ENCODE data around the gene ACVR1B.

Gene ACVR1B

DNA sequence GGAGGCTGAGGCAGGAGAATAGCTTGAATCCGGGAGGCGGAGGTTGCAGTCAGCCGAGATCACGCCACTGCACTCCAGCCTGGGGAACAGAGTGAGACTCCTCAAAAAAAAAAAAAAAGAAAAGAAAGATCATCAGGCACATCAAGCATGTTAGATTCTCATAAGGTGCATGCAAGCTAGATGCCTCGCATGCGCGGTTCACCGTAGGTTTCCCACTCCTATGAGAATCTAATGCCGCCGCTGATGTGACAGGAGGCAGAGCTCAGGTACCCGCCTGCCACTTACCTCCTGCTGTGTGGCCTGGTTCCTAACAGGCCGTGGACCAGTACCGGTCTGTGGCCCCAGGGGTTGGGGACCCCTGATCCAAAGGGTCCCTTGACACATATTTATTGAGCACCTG is 7.0 kb downstream of the ACVR1B start:
- H3K27ac Mint-ChIP-seq, result no peak overlapping the region
- DNase-seq, result no peak
- CTCF ChIA-PET, result interaction anchor here (0.6 to 1.3 kb wide), 4 partner anchors 12 to 1000 kb away, joined by 3 read pairs; no protein-coding TSS in a partner anchor
- peaks cover 2% of the 10 kb centered on the region for H3K36me3 Mint-ChIP-seq
- H3K4me3 Mint-ChIP-seq, result no peak overlapping the region
- H3K4me1 Mint-ChIP-seq, result peaks cover 22% of the 10 kb centered on the region
- H3K9me3 Mint-ChIP-seq, result no peaks in the 10 kb centered on the region
- H3K27me3 Mint-ChIP-seq, result peaks cover 10% of the 10 kb centered on the region

- H3K27ac Mint-ChIP-seq, result no peak overlapping the region
- peaks cover 2% of the 10 kb centered on the region for H3K36me3 Mint-ChIP-seq
- CTCF ChIA-PET, result interaction anchor here (1.0 to 1.1 kb wide), 3 partner anchors 12 to 22 kb away, joined by 3 read pairs; no protein-coding TSS in a partner anchor
- DNase-seq, result no peak
- no peaks in the 10 kb centered on the region for H3K9me3 Mint-ChIP-seq
- H3K27me3 Mint-ChIP-seq, result peaks cover 4% of the 10 kb centered on the region
- no peak overlapping the region for H3K4me3 Mint-ChIP-seq
- H3K4me1 Mint-ChIP-seq, result peaks cover 17% of the 10 kb centered on the region
Measured at GRCh38 chr12:51959211-51959610, 7.7 kb downstream of the ACVR1B start.

GRCh38 chr12:51959921-51960320 is 8.4 kb downstream of the ACVR1B start:
- Mint-ChIP-seq H3K9me3 (no peaks in the 10 kb centered on the region), H3K27me3 (peaks cover 4% of the 10 kb centered on the region), H3K36me3 (peaks cover 2% of the 10 kb centered on the region), H3K4me1 (peaks cover 13% of the 10 kb centered on the region), H3K27ac (no peak overlapping the region), H3K4me3 (no peak overlapping the region)
- CTCF ChIA-PET, result interaction anchor here (0.8 to 1.1 kb wide), 3 partner anchors 12 to 21 kb away, joined by 3 to 6 read pairs (median 3); no protein-coding TSS in a partner anchor
- no peak for DNase-seq

DNA sequence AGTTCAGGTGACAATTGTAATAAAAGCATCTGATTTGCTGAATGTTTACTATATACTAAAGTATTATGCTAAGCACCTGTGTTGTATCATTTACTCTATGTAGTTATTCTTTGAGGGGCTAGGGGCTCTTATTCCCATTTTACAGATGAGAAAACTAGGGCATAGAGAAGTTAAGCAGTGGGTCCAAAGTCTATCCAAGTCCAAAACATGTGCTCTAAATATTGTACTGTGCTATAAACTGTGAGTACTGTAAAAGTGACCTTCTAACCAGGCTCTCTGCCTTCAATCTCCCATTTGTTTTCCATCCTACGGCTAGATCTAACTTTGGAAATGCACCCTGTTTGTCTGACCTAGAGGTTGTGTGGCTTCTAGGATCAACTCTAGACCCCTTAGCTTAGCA is 9.0 kb downstream of the ACVR1B start:
- CTCF ChIA-PET, result interaction anchor here (0.8 to 2.4 kb wide), 2 partner anchors 10 to 20 kb away, joined by 6 to 12 read pairs; no protein-coding TSS in a partner anchor
- H3K4me3 Mint-ChIP-seq, result no peak overlapping the region
- H3K27me3 Mint-ChIP-seq, result peaks cover 4% of the 10 kb centered on the region
- no peak for DNase-seq
- no peaks in the 10 kb centered on the region for H3K9me3 Mint-ChIP-seq
- H3K4me1 Mint-ChIP-seq, result peaks cover 13% of the 10 kb centered on the region
- peaks cover 2% of the 10 kb centered on the region for H3K36me3 Mint-ChIP-seq
- no peak overlapping the region for H3K27ac Mint-ChIP-seq

- CTCF ChIA-PET, result interaction anchor here (0.8 to 2.4 kb wide), 2 partner anchors 10 to 20 kb away, joined by 6 to 12 read pairs; no protein-coding TSS in a partner anchor
- H3K36me3 Mint-ChIP-seq, result peaks cover 2% of the 10 kb centered on the region
- H3K27me3 Mint-ChIP-seq, result peaks cover 4% of the 10 kb centered on the region
- H3K27ac Mint-ChIP-seq, result no peak overlapping the region
- DNase-seq, result no peak
- peaks cover 13% of the 10 kb centered on the region for H3K4me1 Mint-ChIP-seq
- H3K9me3 Mint-ChIP-seq, result no peaks in the 10 kb centered on the region
- H3K4me3 Mint-ChIP-seq, result no peak overlapping the region
Measured at GRCh38 chr12:51960890-51961289, 9.4 kb downstream of the ACVR1B start.

DNA sequence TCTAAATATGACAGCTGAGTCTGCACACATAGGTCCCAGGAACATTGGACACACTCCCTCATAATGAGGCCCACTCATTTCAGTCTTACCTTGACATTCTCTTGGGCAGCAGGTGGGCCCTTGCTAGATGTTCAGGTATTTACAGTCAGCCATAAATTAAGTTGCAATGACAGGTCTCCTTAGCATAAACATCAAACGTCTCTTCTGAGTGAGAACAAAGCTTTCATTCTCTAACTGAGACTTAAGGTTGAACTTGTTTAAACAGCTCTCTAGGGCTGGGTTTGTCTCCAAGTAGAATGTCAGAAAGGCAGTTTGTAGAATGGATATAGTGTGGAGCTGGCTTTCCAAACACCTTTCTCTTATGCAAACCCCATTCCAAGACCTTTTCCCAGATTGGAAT is 10.3 kb downstream of the ACVR1B start:
- peaks cover 13% of the 10 kb centered on the region for H3K4me1 Mint-ChIP-seq
- no peak overlapping the region for H3K4me3 Mint-ChIP-seq
- H3K27ac Mint-ChIP-seq, result no peak overlapping the region
- no peaks in the 10 kb centered on the region for H3K9me3 Mint-ChIP-seq
- peaks cover 2% of the 10 kb centered on the region for H3K36me3 Mint-ChIP-seq
- DNase-seq, result no peak
- H3K27me3 Mint-ChIP-seq, result peaks cover 4% of the 10 kb centered on the region
- CTCF ChIA-PET, result interaction anchor here (1.2 to 2.4 kb wide), 2 partner anchors 9 to 16 kb away, joined by 3 to 12 read pairs; no protein-coding TSS in a partner anchor

- CTCF ChIA-PET, result interaction anchor here (0.7 to 2.4 kb wide), 3 partner anchors 8 to 15 kb away, joined by 3 to 12 read pairs (median 4); no protein-coding TSS in a partner anchor
- peaks cover 4% of the 10 kb centered on the region for H3K27me3 Mint-ChIP-seq
- H3K4me3 Mint-ChIP-seq, result no peak overlapping the region
- DNase-seq, result no peak
- H3K9me3 Mint-ChIP-seq, result no peaks in the 10 kb centered on the region
- peaks cover 2% of the 10 kb centered on the region for H3K36me3 Mint-ChIP-seq
- no peak overlapping the region for H3K27ac Mint-ChIP-seq
- H3K4me1 Mint-ChIP-seq, result peaks cover 13% of the 10 kb centered on the region
Measured at GRCh38 chr12:51962737-51963136, 11.2 kb downstream of the ACVR1B start.

DNA sequence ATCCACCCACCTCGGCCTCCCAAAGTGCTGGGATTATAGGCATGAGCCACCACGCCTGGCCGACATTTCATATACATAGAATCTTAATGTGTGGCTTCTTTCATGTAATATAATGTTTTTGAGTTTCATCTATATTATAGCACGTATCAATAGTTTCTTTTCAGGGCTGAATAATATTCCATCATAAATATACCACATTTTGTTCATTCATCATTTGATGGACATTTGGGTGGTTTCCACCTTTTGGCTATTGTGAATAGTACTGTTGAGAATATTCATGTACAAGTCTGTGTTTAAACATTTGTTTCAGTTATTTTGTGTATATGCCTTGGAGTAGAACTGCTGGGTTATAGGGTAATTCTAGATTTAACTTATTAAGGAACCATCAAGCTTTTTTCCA is 12.0 kb downstream of the ACVR1B start:
- Mint-ChIP-seq H3K27me3 (peaks cover 4% of the 10 kb centered on the region), H3K36me3 (peaks cover 2% of the 10 kb centered on the region), H3K4me1 (peaks cover 13% of the 10 kb centered on the region), H3K4me3 (no peak overlapping the region), H3K9me3 (no peaks in the 10 kb centered on the region), H3K27ac (no peak overlapping the region)
- CTCF ChIA-PET, result no interaction called here
- DNase-seq, result no peak

GRCh38 chr12:51969643-51970042 is 18.1 kb downstream of the ACVR1B start:
- Mint-ChIP-seq H3K9me3 (no peaks in the 10 kb centered on the region), H3K4me1 (peaks cover 49% of the 10 kb centered on the region), H3K27ac (no peak overlapping the region), H3K36me3 (no peaks in the 10 kb centered on the region), H3K4me3 (no peak overlapping the region), H3K27me3 (peaks cover 4% of the 10 kb centered on the region)
- CTCF ChIA-PET, result interaction anchor here (1.1 to 2.7 kb wide), 7 partner anchors 8 to 56 kb away, joined by 3 to 12 read pairs (median 9); no protein-coding TSS in a partner anchor
- no peak for DNase-seq

DNA sequence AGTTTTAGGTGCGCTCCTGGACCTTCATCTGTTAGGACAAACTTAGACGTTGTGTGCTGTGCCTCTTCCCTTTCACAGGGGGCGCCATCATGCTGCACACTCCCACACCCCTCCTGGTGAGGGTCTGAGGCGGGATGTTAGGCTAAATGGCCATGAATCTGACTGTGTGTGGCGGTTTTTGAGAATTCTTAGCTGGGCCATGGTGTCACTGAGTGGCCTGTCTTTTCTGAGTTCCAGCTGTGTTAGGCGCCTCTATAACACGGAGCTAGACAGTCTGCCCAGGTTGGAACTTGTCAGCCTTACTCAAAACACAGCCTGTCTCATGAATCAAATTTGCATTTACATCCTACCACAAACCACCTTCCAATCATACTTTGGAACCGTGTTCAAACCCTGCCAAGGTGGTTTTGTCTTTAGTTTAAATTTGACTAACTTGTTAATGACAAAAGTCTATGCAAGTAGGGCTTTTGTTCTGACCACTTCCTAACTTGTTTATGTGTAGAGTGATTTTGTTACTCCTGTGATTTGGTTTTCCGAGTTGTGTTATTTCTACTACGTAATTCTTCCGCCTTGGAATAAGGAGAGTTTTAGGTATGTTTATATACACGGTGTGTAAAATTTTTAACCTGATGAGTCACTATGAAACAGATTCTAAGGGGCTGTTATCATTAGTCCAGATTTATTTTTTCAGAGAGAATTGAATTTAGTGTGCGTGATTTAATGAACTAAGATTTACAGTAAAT is 19.6 kb downstream of the ACVR1B start:
- peak; percentile 43 for DNase-seq

GRCh38 chr12:51971679-51972421 is 20.4 kb downstream of the ACVR1B start:
- CTCF ChIA-PET, result interaction anchor here (0.9 to 3.2 kb wide), 7 partner anchors 9 to 52 kb away, joined by 3 to 12 read pairs (median 6); no protein-coding TSS in a partner anchor
- Mint-ChIP-seq H3K4me3 (no peak overlapping the region), H3K27ac (peak overlapping the region; percentile 84), H3K27me3 (peaks cover 3% of the 10 kb centered on the region), H3K4me1 (peaks cover 65% of the 10 kb centered on the region), H3K9me3 (no peaks in the 10 kb centered on the region), H3K36me3 (peaks cover 15% of the 10 kb centered on the region)
- no peak for DNase-seq

More for the DNA sequence above, 19.6 kb downstream of the ACVR1B start:
- Mint-ChIP-seq H3K27ac (peak overlapping the region; percentile 84), H3K36me3 (peaks cover 8% of the 10 kb centered on the region), H3K4me3 (peak overlapping the region; percentile 25), H3K27me3 (peaks cover 3% of the 10 kb centered on the region), H3K4me1 (peaks cover 62% of the 10 kb centered on the region), H3K9me3 (no peaks in the 10 kb centered on the region)
- CTCF ChIA-PET, result interaction anchor here (0.7 to 3.2 kb wide), 14 partner anchors 9 to 54 kb away, joined by 3 to 12 read pairs (median 4); no protein-coding TSS in a partner anchor

DNA sequence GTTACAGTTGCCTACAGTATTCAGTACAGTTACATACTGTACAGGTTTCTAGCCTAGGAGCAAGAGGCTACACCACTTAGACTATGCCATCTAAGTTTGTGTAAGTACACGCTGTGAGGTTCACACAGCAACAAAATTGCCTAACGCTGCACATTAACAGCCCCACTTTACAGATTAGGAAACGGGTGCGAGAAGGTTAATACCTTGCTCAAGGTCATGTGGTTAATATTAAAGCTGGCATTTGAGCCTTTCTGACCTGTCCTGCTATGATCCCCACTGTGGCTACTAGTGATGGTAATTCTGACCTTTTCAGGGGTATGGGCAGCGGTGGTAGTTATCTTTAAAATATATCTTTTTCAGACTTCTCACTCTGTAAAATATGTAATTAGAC is 20.9 kb downstream of the ACVR1B start:
- Mint-ChIP-seq H3K4me3 (no peak overlapping the region), H3K9me3 (no peaks in the 10 kb centered on the region), H3K27ac (peak overlapping the region; percentile 78), H3K36me3 (peaks cover 17% of the 10 kb centered on the region), H3K4me1 (peaks cover 66% of the 10 kb centered on the region), H3K27me3 (peaks cover 3% of the 10 kb centered on the region)
- DNase-seq, result no peak
- CTCF ChIA-PET, result interaction anchor here (1.0 to 3.2 kb wide), 4 partner anchors 8 to 49 kb away, joined by 3 to 12 read pairs (median 8); no protein-coding TSS in a partner anchor

- CTCF ChIA-PET, result interaction anchor here (0.5 to 3.2 kb wide), 4 partner anchors 10 to 49 kb away, joined by 3 to 12 read pairs (median 4); no protein-coding TSS in a partner anchor
- H3K36me3 Mint-ChIP-seq, result peaks cover 17% of the 10 kb centered on the region
- H3K4me1 Mint-ChIP-seq, result peaks cover 66% of the 10 kb centered on the region
- peaks cover 3% of the 10 kb centered on the region for H3K27me3 Mint-ChIP-seq
- peak; percentile 46 for DNase-seq
- H3K27ac Mint-ChIP-seq, result peak overlapping the region; percentile 78
- H3K4me3 Mint-ChIP-seq, result no peak overlapping the region
- no peaks in the 10 kb centered on the region for H3K9me3 Mint-ChIP-seq
Measured at GRCh38 chr12:51972849-51973273, 21.4 kb downstream of the ACVR1B start.

DNA sequence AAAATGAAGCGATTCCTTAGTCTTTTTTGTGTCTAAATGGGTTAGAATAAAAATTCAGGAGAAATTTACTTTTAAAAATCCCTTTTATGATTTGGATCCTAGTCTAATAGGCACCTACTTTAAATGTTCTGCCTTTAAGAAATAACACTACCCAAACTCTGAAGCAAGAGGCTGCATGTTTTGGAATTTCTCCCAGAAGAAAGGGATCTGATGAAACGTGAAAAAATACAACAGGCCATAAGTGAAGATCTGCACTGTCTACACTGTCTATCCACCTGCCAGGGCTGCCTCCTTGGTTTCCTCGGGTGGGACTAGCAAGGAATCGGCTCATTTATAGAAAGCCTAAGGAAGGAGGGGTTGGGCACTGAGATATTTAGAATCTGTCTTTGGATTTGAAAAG is 22.1 kb downstream of the ACVR1B start:
- peaks cover 3% of the 10 kb centered on the region for H3K27me3 Mint-ChIP-seq
- CTCF ChIA-PET, result no interaction called here
- no peak overlapping the region for H3K27ac Mint-ChIP-seq
- no peak for DNase-seq
- no peaks in the 10 kb centered on the region for H3K9me3 Mint-ChIP-seq
- H3K36me3 Mint-ChIP-seq, result peaks cover 17% of the 10 kb centered on the region
- peaks cover 66% of the 10 kb centered on the region for H3K4me1 Mint-ChIP-seq
- no peak overlapping the region for H3K4me3 Mint-ChIP-seq

Data from activated naive CD4-positive, alpha-beta T cell treated with anti-CD3 and anti-CD28 coated beads, Interleukin-2, amount 10 ng/mL, durations not matched to agents 7 days and 5 days (primary cell).